Colonic mucosa (tissue), 4 donors: ENCODE measurements around the gene TMEM60. TPM values are rescaled to one million over a fixed set of nuclear protein-coding genes. Genes with fewer than 3 reads are reported as not detected.

Experiments
- DNase-seq: peaks from one replicate; pipeline ENCODE4 v3.0.0-alpha.2; 2020
- H3K27ac ChIP-seq: fragments of 200-600 bp; one replicate; pipeline ENCODE4 v1.8.0; 2021
- H3K27me3 ChIP-seq: fragments of 200-600 bp; one replicate; pipeline ENCODE4 v1.8.0; 2021
- H3K36me3 ChIP-seq: fragments of 200-600 bp; one replicate; pipeline ENCODE4 v1.8.0; 2021
- H3K4me1 ChIP-seq: fragments of 200-600 bp; one replicate; pipeline ENCODE4 v1.8.0; 2021; ENCODE audit warnings: mild to moderate bottlenecking
- H3K4me3 ChIP-seq: fragments of 200-600 bp; one replicate; pipeline ENCODE4 v1.8.0; 2021
- H3K9ac ChIP-seq, 2 donors: one replicate each; pipeline ENCODE4 v1.7.0; 2013; ENCODE audit warnings: control low read depth in 2 of 2, low read depth in 2 of 2, low read length in 2 of 2
- H3K9me3 ChIP-seq: fragments of 200-600 bp; one replicate; pipeline ENCODE4 v1.8.0; 2021
- CTCF ChIP-seq: fragments of 200-600 bp; IDR thresholded peaks from one replicate; pipeline ENCODE4 v1.8.0; 2022; ENCODE audit warnings: antibody characterized with exemption, mild to moderate bottlenecking
- intact Hi-C: fragments of 100-400 bp; cut with DNase I; formaldehyde crosslinking; loops from one replicate; pipeline ENCODE4 v1.14.1; 2022
- total RNA-seq, 2 donors: library from RNA; stranded (reverse); fragmentation: NEBNext Ultra II Directional in 1 of 2; extraction: Animal tissue kit (Norgen Biotek cat#: 25700) in 1 of 2; gene quantifications; one replicate each; pipeline ENCODE4 v1.2.1, GENCODE V29; 2021
- donor health status: healthy.
- donor health status: DM: no; HTN: no; CAD: no.
- donor health status: DM: no; HTN: no; CAD: no.

The TMEM60 gene
- total RNA-seq, 2 donors from 2014 or later = 12.6 to 19.8 TPM

DNA sequence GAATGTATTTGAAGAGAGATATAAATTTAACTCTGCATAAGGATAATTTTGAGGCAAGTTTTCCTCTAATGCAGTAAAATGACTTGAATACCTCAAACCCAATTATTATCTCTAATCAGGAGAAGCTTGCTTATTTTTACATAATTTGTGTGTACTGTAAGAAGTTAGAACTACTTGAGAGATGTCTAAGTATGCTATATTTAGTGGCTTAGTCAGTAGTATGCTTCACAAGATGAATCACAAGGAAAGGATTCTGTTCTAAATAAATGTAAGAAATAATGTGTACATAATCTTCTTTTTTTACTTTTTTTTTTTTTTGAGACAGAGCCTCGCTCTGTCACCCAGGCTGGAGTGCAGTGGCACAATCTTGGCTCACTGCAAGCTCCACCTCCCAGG is 14.1 kb upstream of the TMEM60 start:
- Histone ChIP-seq H3K9me3 (no peaks in the 10 kb centered on the region), H3K4me3 (no peak overlapping the region), H3K36me3 (no peaks in the 10 kb centered on the region), H3K9ac (no peak overlapping the region), H3K27me3 (no peaks in the 10 kb centered on the region), H3K27ac (no peak overlapping the region), H3K4me1 (no peaks in the 10 kb centered on the region)
- DNase-seq = no peak
- TF ChIP-seq CTCF = no peak
- intact Hi-C loops = loop anchor here (10.0 kb wide), 1 partner anchor 63 kb away; no protein-coding TSS in a partner anchor

GRCh38 chr7:77811516-77812289 is 13.5 kb upstream of the TMEM60 start:
- DNase-seq = no peak
- H3K9me3 ChIP-seq = no peaks in the 10 kb centered on the region
- intact Hi-C loops = loop anchor here (10.0 kb wide), 1 partner anchor 63 kb away; no protein-coding TSS in a partner anchor
- H3K4me1 ChIP-seq = no peaks in the 10 kb centered on the region
- no peak overlapping the region for H3K4me3 ChIP-seq
- no peak overlapping the region for H3K9ac ChIP-seq
- no peaks in the 10 kb centered on the region for H3K36me3 ChIP-seq
- no peak for TF ChIP-seq CTCF
- H3K27ac ChIP-seq = no peak overlapping the region
- no peaks in the 10 kb centered on the region for H3K27me3 ChIP-seq

GRCh38 chr7:77808517-77808916 is 10.3 kb upstream of the TMEM60 start:
- no peak overlapping the region for H3K9ac ChIP-seq
- no peaks in the 10 kb centered on the region for H3K36me3 ChIP-seq
- H3K9me3 ChIP-seq = no peaks in the 10 kb centered on the region
- no peak overlapping the region for H3K27ac ChIP-seq
- intact Hi-C loops = no loop called here
- no peak for TF ChIP-seq CTCF
- no peak for DNase-seq
- H3K27me3 ChIP-seq = no peaks in the 10 kb centered on the region
- no peak overlapping the region for H3K4me3 ChIP-seq
- no peaks in the 10 kb centered on the region for H3K4me1 ChIP-seq

GRCh38 chr7:77806425-77806824 is 8.2 kb upstream of the TMEM60 start:
- Histone ChIP-seq H3K4me3 (no peak overlapping the region), H3K27ac (no peak overlapping the region), H3K9ac (no peak overlapping the region), H3K36me3 (no peaks in the 10 kb centered on the region), H3K9me3 (no peaks in the 10 kb centered on the region), H3K27me3 (no peaks in the 10 kb centered on the region), H3K4me1 (peaks cover 2% of the 10 kb centered on the region)
- no peak for TF ChIP-seq CTCF
- intact Hi-C loops = no loop called here
- DNase-seq = no peak

DNA sequence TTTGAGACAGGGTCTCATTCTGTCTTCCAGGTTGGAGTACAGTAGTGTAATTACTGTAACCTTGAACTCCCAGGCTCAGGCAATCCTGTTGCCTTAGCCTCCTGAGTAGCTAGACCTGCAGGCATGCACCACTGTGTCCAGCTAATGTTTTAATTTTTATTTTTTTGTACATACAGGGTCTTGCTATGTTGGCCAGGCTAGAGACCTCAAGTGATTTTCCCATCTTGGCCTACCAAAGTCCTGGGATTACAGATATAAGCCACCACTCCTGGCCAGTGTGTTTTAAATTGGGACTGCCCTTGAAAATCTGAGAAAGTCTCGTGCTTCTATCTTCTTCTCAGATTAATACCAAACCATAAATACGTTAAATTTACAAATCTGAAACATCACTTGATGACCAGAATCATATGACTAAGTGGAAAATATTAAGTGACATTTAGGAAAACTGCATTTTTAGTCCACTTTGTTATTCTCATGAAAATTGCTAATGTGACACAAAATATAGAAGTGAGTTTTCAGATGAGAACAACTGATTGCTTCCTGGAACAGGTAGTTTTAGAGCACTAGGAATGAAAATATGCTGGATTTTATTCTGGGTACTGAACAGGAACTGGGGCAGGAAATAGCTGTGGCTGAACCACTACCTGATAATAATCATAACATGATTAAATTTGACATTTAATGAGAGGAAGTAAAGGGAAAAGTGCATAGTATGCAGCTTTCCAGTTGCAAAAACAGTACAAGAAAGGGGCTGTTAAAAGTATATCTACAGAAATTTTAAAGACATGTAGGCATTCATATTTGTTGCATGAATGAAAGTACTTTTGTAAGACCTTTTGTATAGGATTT is 4.5 kb upstream of the TMEM60 start:
- Histone ChIP-seq H3K27ac (no peak overlapping the region), H3K4me3 (no peak overlapping the region), H3K36me3 (no peaks in the 10 kb centered on the region), H3K9ac (no peak overlapping the region), H3K4me1 (peaks cover 5% of the 10 kb centered on the region), H3K9me3 (no peaks in the 10 kb centered on the region), H3K27me3 (no peaks in the 10 kb centered on the region)
- no peak for TF ChIP-seq CTCF
- no peak for DNase-seq
- intact Hi-C loops = no loop called here
